OCI-M1 (cell line): ENCODE results near the gene TPSB2.
"Not testable (repeated sequence)": the region's sequence is repeated elsewhere in the genome, so short reads cannot be mapped to it uniquely, and the experiment has no call there.

ENCODE experiments used
- DNase-seq: peaks from one replicate; lab custom pipeline; 2025; lab: John Stamatoyannopoulos, UW

Gene TPSB2

DNA sequence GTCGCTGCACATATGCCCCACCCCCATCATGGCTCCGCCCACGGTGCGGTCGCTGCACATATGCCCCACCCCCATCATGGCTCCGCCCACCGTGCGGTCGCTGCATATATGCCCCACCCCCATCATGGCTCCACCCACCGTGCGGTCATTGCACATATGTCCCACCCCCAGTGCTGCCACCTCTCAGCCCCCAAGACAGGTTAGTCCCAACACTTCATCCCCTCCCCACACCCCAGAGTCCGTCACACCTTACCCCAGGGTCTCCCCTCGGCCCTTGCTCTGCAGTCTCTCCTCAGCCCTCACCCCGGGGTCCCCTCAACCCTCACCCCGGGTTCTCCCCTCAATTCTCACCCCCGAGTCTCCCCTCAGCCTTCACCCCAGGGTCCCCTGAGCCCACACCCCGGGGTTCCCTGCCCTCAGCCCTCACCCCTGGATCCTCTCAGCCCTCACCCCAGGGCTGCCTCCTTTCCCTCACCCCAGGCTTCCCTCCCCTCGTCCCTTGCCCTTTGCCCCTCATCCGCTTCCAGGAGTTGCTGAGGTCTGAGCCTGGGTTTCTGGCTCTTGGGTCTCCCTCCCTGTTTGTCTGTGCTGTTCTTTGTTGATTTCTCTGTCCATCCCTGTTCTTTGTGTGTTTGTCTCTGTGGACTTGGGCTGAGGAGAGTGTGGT is 30.5 kb downstream of the TPSB2 start:
- no peak for DNase-seq

DNA sequence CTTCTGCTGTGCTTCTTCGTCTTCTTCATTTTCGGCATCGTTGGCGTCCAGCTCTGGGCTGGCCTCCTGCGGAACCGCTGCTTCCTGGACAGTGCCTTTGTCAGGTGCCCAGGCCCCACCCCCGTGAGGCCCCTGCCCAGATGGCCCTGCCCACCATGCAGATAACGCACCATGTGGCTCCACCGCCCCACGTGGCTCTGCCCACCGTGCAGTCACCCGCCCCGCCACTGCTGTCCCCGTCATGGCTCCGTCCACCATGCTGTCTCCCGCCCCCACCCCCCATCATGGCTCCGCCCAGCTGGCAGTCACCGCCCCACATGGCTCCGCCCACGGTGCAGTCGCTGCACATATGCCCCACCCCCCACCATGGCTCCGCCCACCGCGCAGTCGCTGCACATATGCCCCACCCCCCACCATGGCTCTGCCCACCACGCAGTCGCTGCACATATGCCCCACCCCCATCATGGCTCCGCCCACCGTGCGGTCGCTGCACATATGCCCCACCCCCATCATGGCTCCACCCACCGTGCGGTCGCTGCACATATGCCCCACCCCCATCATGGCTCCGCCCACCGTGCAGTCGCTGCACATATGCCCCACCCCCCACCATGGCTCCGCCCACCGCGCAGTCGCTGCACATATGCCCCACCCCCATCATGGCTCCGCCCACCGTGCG is 31.2 kb downstream of the TPSB2 start:
- not testable (repeated sequence) for DNase-seq

DNA sequence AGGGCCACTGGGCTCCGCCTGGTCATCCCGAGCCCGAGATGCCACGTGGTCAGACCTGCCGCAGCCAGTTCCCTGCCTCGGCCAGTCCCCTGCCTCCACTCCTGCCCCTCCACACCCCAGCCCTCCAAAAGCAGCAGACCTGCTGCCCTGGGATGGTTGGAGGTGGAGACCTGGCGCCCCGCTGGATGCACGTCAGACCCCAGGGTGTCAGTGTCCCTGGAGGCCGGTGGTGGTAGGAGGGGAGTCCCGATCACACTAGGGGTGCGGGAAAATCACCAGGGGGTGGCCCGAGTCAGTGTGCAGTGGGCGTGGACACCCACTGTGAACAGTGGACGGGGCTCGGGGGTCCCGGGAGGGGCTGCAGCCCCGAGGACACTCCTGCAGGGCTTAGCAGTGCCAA is 31.8 kb downstream of the TPSB2 start:
- no peak for DNase-seq

DNA sequence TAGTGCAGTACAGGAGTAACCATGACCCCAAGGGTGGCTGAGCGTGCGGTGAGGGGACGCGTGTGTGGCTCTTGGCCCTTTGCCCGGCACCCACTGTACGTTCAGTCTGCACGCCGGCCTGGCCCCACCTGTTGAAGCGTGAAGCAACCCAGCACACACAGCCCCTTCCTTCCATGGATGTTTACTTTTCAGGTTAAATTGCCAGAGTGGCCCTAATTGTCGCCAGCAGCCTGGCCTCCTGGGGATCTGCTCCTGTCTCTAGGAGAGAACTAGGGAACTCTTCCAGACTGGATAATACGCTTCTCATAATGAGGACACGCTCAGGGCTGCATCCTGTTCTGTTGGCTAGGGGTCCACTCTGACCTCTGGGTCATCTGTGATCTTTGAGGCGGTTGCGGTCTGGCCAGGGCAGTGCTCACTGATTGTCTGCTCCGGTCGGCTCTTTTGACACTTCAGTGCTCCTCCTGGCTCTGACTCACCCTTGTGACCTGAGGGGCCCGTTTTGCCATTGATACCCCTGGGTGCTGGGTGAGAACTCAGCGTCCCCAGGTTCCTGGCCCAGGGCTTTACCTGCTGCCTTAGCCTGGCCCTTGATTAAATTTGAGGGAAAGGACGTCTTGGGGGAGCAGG is 32.6 kb downstream of the TPSB2 start:
- no peak for DNase-seq

DNA sequence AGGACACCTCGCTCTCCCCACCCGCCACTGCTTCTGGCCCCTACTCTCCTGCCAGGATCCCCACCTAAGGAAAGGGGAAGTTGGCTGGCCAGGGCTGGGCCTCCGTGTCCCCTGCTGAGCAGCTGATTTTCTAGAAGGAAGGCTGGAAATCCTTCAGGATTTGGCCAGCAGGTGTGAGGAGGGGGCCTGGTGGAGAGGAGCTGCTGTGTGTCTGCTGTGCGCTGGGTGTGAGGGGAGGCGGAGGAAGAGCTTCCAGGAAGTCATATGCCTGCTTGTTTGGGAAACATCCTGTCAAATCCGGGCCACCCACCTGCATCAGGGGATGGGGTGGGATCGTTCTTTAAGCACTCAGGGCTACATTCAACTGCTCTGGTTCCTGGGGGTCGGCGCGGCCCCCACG is 33.5 kb downstream of the TPSB2 start:
- DNase-seq: no peak

DNA sequence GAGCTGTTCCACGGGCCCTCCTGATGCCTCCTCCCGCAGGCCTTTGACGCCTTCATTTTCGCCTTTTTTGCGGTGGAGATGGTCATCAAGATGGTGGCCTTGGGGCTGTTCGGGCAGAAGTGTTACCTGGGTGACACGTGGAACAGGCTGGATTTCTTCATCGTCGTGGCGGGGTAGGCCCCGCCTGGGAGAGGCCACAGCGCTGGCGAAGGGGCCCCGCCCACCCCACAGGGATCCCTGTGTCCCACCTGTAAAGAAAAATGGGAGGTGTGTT is 34.7 kb downstream of the TPSB2 start:
- DNase-seq: no peak

DNA sequence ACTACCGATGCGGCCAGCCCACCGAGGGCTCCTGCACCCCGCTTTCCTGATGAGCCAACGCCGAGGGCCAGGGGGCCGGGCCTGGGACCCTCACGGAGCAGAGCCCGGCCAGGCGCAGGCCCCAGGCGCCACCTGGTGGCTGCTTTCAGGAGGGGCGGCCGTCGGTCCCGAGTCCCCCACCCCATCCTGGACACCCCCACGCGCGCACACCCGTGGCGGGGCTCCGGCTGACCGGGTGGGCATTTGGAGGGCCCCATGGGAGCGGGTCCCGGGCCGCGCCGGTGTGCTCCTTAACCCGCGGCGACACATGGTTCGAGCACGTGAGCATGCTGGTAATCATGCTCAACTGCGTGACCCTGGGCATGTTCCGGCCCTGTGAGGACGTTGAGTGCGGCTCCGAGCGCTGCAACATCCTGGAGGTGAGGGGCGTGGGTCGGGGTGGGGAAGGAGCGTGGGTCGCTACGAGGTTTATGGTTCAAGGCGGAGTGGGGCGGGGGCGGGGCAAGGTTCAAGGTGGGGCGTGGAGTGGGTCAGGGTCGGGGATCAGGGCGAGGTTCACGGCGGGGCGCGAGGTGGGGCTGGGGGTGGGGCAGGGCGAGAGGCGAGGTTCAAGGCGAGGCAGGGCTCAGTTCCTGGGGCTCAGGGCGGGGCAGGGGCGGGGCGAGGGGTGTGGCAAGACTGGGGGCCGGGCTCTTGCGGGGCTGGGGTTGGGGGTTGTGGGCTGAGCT is 35.2 kb downstream of the TPSB2 start:
- DNase-seq: no peak

DNA sequence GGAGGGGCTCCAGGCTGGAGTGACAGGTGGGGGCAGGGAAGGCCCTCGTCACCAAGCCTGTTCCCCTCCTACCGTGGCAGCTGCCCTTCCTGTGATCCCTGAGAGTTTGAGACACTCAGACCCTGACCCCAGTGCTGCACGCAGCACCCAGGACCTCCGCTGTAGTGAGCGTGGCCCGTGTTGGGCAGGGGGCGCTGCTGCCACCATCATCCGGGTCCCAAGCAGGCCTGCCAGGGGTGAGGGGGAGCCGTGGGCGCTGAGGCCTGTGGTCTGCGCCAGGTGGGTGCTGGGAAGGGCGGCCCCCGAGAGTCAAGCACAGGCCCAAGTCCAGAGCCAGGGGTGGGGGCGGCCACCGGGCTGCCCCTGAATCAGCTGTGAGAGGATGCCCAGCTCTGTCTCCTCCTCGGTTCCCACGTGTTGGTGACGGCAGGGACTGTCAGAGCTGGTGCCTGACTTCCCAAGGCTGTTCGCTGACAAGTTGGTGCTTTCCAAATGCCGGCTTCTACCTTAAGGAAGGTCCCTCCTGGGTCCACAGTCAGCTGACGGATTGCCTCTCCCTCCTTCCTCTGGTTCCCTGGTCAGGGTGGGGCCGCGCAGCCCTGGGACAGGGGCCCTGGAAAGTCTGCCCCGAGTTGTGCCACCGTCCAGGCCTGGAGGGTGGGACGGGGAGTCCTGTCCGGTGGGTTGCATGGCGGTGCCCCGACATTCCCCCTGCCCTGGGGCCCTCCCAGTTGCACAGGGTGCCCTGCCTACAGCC is 36.0 kb downstream of the TPSB2 start:
- no peak for DNase-seq

DNA sequence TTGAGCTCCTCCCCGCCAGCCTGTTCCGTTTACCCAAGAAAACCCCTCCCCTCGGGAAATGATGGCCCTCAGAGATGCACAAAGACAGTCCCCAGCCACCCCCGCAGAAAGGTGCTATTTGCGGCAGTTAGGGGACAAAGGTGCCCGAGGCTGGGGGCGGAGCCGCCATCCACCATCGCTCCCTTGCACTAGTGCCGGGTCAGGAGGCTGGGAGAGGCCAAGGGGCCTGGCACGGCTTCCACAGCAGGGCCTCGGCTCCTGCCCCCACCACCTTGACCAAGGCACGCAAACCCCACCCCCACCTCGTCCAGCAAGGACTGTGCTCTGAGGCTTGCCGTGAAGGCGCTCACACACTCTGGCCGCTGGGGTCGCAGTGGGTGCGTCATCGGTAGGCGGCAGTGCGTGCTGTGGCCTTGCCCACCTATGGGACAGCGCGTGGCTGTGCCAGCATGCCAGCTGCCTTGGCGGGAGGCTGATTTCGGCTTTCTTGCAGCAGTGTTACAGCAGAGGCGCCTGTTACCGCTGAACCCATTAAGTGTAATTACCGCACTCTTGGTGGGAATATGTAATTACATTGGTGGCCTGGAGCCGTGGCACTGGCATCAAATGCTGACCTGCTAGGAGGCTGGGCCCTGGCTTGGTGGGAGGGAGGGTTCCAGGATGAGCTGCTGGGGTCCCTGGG is 36.7 kb downstream of the TPSB2 start:
- no peak for DNase-seq

DNA sequence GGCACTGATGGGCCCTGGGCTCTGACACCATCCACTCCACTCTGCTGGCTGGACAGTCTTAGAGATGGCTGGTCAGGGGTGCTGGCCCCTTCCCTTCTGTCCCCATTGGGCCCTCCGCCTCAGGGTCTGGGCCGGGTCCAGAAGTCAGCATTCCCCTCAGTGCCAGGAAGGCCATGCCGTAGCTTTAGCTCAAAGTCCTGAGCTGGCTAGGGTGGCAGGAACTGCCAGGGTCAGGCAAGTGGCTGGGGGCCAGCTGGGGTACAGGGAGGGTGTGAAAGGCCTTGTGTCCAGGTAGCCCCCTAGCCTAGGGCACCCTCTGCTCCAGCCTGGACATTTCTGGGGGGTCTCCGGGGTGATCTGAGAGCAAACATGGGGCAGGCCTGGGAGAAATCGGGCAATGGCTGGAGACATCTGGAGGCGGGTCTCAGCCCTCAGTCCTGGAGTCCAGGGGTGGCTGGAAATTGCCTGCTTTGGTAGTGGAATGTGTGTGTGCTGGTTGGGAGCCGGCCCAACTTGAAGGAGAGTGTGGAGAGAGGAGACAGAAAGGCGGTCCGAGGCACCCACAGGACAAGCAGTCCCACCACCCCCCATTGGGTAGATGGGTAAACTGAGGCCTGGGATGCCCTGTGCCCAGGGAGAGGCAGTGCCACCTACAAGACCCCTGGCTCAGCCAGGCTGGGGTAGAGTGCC is 37.5 kb downstream of the TPSB2 start:
- no peak for DNase-seq

DNA sequence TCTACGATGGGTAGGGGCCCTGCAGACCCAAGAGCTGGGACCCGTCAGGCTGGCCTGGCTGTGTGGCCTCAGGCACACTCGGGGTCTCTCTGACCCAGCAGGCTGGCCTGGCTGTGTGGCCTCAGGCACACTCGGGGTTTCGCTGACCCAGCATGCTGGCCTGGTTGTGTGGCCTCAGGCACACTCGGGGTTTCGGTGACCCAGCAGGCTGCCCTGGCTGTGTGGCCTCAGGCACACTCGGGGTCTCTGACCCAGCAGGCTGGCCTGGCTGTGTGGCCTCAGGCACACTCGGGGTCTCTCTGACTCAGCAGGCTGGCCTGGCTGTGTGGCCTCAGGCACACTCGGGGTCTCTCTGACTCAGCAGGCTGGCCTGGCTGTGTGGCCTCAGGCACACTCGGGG is 39.2 kb downstream of the TPSB2 start:
- DNase-seq: not testable (repeated sequence)

DNA sequence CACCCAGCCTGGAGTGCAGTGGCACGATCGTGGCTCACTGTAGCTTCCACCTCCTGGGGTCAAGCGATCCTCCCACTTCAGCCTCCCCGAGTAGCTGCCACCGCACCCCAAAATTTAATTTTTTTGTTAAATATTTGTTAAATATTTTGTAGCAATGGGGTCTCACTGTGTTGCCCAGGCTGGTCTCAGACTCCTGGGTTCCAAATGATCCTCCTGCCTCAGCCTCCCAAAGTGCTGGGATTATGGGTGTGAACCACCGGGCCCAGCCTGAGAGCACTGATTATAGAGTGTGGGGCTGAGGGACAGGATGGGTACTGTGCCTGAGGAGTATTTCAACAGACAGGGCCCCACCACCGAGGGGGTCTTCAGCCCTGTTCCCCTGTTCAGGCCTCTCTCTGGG is 40.5 kb downstream of the TPSB2 start:
- DNase-seq: no peak

DNA sequence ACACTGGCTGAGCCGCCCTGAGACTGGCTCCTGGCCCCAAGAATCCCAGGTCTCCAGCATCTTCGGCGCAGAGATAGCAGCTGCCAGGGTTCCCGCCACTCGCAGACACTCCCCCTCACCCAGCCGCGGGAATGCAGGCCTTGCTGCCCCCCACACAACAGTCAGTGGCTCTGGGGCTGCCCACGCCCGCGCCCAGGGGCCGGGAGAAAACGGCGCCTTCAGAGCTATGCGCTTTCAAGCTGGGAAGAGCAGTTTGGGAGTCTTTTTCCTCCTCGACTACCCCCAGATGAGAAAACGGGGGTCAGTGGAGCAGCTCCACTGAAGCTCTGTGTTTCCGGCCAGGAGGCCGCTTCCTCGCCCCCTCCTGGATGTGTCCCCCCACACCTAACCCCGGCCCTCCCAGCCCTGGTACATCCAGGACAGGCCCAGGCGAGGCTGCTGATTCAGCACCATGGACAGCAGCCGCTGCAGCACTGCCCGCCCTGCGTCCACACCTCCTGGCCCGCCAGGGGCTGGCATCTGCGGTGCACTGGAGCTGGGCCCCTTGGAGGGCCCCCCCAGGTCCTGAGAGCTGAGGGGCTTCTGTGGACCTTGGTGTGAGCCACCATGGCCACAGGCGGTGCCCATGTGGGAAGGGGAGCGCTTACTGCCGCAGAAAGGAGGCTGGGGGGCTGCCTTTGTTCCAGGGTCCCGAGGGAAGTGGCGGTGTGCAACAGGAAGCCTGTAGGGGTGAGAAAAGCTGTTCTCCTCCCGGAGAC is 41.4 kb downstream of the TPSB2 start:
- peak; percentile 52 for DNase-seq

DNA sequence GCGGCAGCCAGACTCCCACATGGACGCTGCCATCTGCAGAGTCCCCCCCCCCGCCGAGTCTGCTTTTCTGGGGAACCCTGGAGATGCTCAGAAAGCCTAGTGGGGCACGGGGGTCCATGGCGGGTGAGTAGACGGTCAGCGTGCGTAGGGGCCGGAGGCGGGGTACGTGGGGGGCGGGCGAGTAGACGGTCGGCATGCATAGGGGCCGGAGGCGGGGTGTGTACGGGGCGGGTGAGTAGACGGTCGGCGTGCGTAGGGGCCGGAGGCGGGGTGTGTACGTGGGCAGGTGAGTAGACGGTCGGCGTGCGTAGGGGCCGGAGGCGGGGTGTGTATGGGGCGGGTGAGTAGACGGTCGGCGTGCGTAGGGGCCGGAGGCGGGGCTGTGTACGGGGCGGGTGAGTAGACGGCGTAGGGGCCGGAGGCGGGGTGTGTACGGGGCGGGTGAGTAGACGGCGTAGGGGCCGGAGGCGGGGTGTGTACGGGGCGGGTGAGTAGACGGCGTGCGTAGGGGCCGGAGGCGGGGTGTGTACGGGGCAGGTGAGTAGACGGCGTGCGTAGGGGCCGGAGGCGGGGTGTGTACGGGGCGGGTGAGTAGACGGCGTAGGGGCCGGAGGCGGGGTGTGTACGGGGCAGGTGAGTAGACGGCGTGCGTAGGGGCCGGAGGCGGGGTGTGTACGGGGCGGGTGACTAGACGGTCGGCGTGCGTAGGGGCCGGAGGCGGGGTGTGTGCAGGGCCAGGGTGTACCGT is 44.4 kb downstream of the TPSB2 start:
- not testable (repeated sequence) for DNase-seq

DNA sequence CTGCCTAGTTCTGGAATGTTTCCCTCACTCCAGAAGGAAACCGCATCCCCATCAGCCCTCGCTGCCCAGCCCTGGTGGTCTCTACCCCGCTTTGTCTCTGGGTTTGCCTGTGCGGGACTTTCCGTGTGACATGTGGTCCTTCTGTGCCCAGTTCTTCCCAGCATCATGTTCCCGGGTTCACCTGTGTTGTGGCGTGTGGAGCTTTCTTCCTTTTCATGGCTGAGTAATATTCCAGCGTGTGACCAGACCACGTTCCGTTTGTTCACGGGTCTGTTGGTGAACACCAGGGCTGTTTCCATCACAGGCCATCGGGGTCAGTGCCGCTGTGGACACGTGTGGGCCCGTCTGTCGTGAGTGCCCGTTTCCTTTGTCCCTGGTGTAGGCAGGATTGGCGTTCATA is 45.0 kb downstream of the TPSB2 start:
- DNase-seq: no peak

DNA sequence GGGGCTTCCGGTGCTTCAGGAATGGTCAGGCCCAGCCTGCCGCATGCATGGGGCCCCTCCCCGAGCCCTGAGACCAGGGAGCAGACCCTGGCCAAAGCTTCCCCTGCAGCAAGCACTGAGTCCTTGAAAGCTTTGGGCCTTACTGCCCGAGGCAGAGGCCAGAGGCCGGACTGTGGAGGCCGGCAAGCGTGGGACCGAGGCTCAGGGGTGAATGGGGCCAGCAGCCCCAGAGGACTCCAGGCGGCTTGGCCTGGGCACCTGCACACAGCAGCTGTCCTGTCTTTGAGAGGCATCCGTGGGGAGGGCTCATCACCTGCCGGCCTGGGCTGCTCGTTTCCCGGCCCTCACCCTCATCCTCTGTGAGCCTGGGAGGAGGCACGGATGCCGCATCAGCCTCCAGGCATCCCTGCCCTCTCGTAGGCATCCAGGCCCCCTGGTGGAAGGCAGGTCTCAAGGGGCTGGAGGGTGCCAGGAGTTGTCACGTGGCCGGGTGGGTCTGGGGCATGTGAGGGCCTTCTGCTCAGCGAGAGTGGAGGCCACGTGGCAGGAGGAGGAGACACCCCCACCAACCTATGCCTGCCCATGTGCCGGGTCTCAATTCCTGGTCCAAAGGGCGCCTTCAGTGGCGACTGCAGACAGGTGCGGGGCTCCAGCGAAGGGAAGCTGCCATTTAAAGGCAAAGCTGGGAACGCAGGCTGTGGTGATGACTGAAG is 45.7 kb downstream of the TPSB2 start:
- no peak for DNase-seq

DNA sequence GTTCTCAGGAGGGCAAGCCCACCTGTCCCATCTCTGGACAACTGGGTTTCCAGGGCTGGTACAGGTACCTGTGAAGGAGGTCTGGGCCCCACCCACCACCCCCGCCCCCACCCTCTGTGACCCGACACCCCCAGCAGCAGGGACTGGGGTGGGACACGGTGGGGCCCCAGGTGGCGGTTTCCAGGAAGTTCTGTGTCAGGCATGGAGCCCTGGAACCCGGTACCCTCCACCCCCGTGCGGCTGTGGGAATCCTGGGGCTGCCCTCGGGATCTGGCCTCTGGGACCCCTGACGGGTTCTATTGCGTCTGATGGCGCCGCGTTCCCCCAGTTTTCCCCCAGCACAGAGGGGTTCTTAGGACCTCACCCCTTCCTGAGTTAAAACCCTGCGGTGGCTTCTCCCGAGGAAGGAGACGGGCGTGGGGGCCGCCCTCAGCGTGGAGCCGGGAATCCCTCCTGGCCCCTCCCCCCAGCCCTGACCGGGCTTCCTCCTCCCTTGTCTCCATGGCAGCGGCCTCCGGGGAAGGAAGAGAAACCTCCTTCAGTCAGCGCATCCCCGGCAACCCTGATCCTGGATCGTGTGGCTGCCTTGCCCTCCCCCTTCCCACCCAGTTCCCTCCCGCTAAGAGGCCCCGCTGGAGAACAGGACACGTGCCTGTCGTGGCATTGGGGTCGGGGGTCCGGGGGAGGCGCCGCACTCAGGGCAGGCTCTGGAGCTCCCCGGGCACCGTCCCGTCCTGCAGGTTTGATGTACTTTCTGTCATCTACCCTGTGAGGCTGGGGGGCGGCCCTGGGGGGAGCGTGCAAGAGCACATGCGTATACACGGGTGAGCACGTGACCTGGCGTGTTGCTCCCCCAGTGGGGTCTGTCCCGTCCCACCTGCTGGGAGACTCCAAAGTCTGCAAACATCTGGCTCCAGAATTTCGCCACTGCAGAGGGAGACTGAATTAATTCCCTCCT is 46.8 kb downstream of the TPSB2 start:
- no peak for DNase-seq

DNA sequence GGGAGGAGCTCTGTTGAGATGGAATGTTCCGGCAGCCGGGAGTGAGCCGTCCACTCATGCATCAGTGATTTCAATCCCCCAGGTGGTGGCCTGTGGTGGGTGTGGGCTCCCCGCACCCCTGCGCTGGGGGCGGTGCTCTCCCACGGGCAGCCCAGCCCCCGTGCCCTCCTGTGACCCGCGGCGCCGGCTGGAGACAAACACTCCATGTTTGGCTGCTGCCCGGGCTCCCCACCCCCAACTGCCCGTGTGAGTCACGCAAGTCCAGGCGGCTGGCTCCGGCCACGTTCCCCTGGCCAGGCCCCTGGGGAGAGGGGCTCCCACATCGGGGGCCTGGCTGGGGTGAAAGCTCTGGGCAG is 47.7 kb downstream of the TPSB2 start:
- no peak for DNase-seq
